ENCODE data around the gene LDLRAD3. TPM values are rescaled to one million over a fixed set of nuclear protein-coding genes. Genes with fewer than 3 reads are reported as not detected.
A peak's percentile ranks its signal among the peaks of the same experiment; 100 is the strongest.

LDLRAD3 gene
- total RNA-seq, 2 donors from 2014 or later: 30.8 to 42.5 TPM

DNA sequence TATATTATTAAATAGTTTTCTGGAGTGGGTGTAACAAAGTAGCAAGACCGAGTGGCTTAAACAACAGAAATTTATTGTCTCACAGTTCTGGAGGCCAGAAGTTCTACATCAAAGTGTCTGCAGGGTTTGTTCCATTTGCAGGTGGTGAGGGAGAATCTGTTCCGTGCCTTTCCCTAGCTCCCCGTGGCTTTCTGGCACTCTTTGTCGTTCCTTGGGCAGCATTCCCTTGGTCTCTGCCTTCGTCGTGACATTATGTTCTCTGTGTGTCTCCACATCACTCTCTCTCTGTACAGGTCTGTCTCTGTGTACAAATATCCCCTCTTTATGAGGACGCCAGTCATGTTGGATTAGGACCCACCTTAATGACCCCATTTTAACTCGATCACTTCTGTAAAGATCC lies 38.2 kb downstream of the LDLRAD3 start:
- intact Hi-C loops (cut with DNase I): no loop called here
- no peak for TF ChIP-seq POLR2A (IDR thresholded peaks at IDR 0.05)
- no peak for TF ChIP-seq CTCF (IDR thresholded peaks at IDR 0.05)
- no peak for TF ChIP-seq POLR2AphosphoS5 (IDR thresholded peaks at IDR 0.05)
- Histone ChIP-seq H3K36me3 (no peaks in the 10 kb centered on the region), H3K27ac (peak overlapping the region in 1 of 2 donors; percentile 39), H3K9me3 (no peaks in the 10 kb centered on the region), H3K4me3 (no peak overlapping the region), H3K4me1 (replicated peaks) (no peaks in the 10 kb centered on the region), H3K27me3 (replicated peaks; ENCODE audit: insufficient read depth) (no peaks in the 10 kb centered on the region)
- 33% methylated on average over 8 of the region's 8 CpGs for WGBS
- no peak for DNase-seq (ENCODE audit: low spot score)

GRCh38 chr11:35983981-35984380 lies 40.1 kb downstream of the LDLRAD3 start:
- H3K9me3 ChIP-seq: no peaks in the 10 kb centered on the region
- WGBS: 48% methylated on average over 1 of the region's 1 CpG
- TF ChIP-seq POLR2AphosphoS5 (IDR thresholded peaks at IDR 0.05): no peak
- TF ChIP-seq CTCF (IDR thresholded peaks at IDR 0.05): no peak
- no peak for TF ChIP-seq POLR2A (IDR thresholded peaks at IDR 0.05)
- H3K4me1 ChIP-seq (replicated peaks): no peaks in the 10 kb centered on the region
- H3K36me3 ChIP-seq: no peaks in the 10 kb centered on the region
- no peak for DNase-seq (ENCODE audit: low spot score)
- H3K4me3 ChIP-seq: no peak overlapping the region
- H3K27me3 ChIP-seq (replicated peaks; ENCODE audit: insufficient read depth): no peaks in the 10 kb centered on the region
- intact Hi-C loops (cut with DNase I): no loop called here
- peak overlapping the region; percentile 29 to 31 for H3K27ac ChIP-seq

- Histone ChIP-seq H3K4me1 (replicated peaks) (no peaks in the 10 kb centered on the region), H3K9me3 (no peaks in the 10 kb centered on the region), H3K36me3 (no peaks in the 10 kb centered on the region), H3K27me3 (replicated peaks; ENCODE audit: insufficient read depth) (no peaks in the 10 kb centered on the region), H3K27ac (no peak overlapping the region), H3K4me3 (no peak overlapping the region)
- intact Hi-C loops (cut with DNase I): no loop called here
- TF ChIP-seq POLR2AphosphoS5 (IDR thresholded peaks at IDR 0.05): no peak
- TF ChIP-seq POLR2A (IDR thresholded peaks at IDR 0.05): no peak
- no peak for TF ChIP-seq CTCF (IDR thresholded peaks at IDR 0.05)
- WGBS: 82% methylated on average over 3 of the region's 3 CpGs
- no peak for DNase-seq (ENCODE audit: low spot score)
Measured at GRCh38 chr11:35986947-35987346, 43.1 kb downstream of the LDLRAD3 start.

GRCh38 chr11:35990170-35990569 lies 46.3 kb downstream of the LDLRAD3 start:
- Histone ChIP-seq H3K4me3 (no peak overlapping the region), H3K36me3 (no peaks in the 10 kb centered on the region), H3K27ac (no peak overlapping the region), H3K27me3 (replicated peaks; ENCODE audit: insufficient read depth) (no peaks in the 10 kb centered on the region), H3K4me1 (replicated peaks) (no peaks in the 10 kb centered on the region), H3K9me3 (no peaks in the 10 kb centered on the region)
- TF ChIP-seq POLR2AphosphoS5 (IDR thresholded peaks at IDR 0.05) (no peak), CTCF (IDR thresholded peaks at IDR 0.05) (no peak), POLR2A (IDR thresholded peaks at IDR 0.05) (no peak)
- intact Hi-C loops (cut with DNase I): no loop called here
- 97% methylated on average over 2 of the region's 2 CpGs for WGBS
- DNase-seq (ENCODE audit: low spot score): no peak

- Histone ChIP-seq H3K4me1 (replicated peaks) (no peaks in the 10 kb centered on the region), H3K27me3 (replicated peaks; ENCODE audit: insufficient read depth) (no peaks in the 10 kb centered on the region), H3K27ac (no peak overlapping the region), H3K4me3 (no peak overlapping the region), H3K9me3 (no peaks in the 10 kb centered on the region), H3K36me3 (no peaks in the 10 kb centered on the region)
- intact Hi-C loops (cut with DNase I): no loop called here
- DNase-seq (ENCODE audit: low spot score): no peak
- TF ChIP-seq CTCF (IDR thresholded peaks at IDR 0.05) (no peak), POLR2AphosphoS5 (IDR thresholded peaks at IDR 0.05) (no peak), POLR2A (IDR thresholded peaks at IDR 0.05) (no peak)
- WGBS: 90% methylated on average over 3 of the region's 3 CpGs
Measured at GRCh38 chr11:35990816-35991215, 47.0 kb downstream of the LDLRAD3 start.

Measured in prostate gland (tissue), 2 donors.